ACC112 (cell line): ENCODE data around the gene SGPP1.

Experiments
- H2AFZ ChIP-seq: fragments of 200-600 bp; sonication (generic); one replicate; pipeline ENCODE4 v1.6.0; 2017; ENCODE audit warnings: antibody characterized with exemption, low read length; ENCODE audit not compliant: unreplicated experiment
- H3K27ac ChIP-seq: fragments of 200-600 bp; sonication (generic); 2 replicates; pipeline ENCODE4 v1.5.1; 2014; ENCODE audit warnings: low read depth, mild to moderate bottlenecking, antibody characterized with exemption, low read length, moderate library complexity
- H3K27me3 ChIP-seq: fragments of 200-600 bp; sonication (generic); 2 replicates; pipeline ENCODE4 v1.6.1; 2014; ENCODE audit warnings: mild to moderate bottlenecking, antibody characterized with exemption, low read length, moderate library complexity, mixed read lengths; ENCODE audit not compliant: insufficient read depth
- H3K36me3 ChIP-seq: fragments of 200-600 bp; sonication (generic); 2 replicates; pipeline ENCODE4 v1.6.1; 2016; ENCODE audit warnings: mild to moderate bottlenecking, antibody characterized with exemption, low read length, moderate library complexity, mixed read lengths; ENCODE audit not compliant: insufficient read depth
- H3K4me1 ChIP-seq: fragments of 200-600 bp; sonication (generic); one replicate; pipeline ENCODE4 v1.6.1; 2016; ENCODE audit warnings: low read length, mixed read lengths; ENCODE audit not compliant: insufficient read depth, unreplicated experiment, control insufficient read depth
- H3K4me3 ChIP-seq: fragments of 200-600 bp; sonication (generic); 2 replicates; pipeline ENCODE4 v1.5.1; 2014; ENCODE audit warnings: mild to moderate bottlenecking, low read depth, low read length
- H3K79me2 ChIP-seq: fragments of 200-600 bp; sonication (generic); one replicate; pipeline ENCODE4 v1.6.0; 2016; ENCODE audit warnings: low read length; ENCODE audit not compliant: control insufficient read depth, unreplicated experiment, insufficient read depth

The SGPP1 gene

GRCh38 chr14:63727736-63728728 lies at the start of gene SGPP1:
Gene SGPP1, minus strand, starts transcription at chr14:63728065. Its CDS starts 121 bp downstream, at chr14:63727944.
- no peaks in the 10 kb centered on the region for H3K27me3 ChIP-seq
- peaks cover 14% of the 10 kb centered on the region for H3K4me1 ChIP-seq
- H3K79me2 ChIP-seq, result peaks cover 39% of the 10 kb centered on the region
- H3K4me3 ChIP-seq, result peak within 1 kb of the TSS; percentile 94
- peak within 1 kb of the TSS; percentile 42; the same call in 1 of the 2 replicates for H3K27ac ChIP-seq
- peak within 1 kb of the TSS; percentile 98 for H2AFZ ChIP-seq
- no peaks in the 10 kb centered on the region for H3K36me3 ChIP-seq

GRCh38 chr14:63777024-63777423 lies 49.2 kb upstream of the SGPP1 start:
- no peaks in the 10 kb centered on the region for H3K27me3 ChIP-seq
- no peak overlapping the region for H3K4me3 ChIP-seq
- H2AFZ ChIP-seq, result no peak overlapping the region
- no peaks in the 10 kb centered on the region for H3K36me3 ChIP-seq
- peaks cover 5% of the 10 kb centered on the region for H3K4me1 ChIP-seq
- H3K27ac ChIP-seq, result no peak overlapping the region
- no peaks in the 10 kb centered on the region for H3K79me2 ChIP-seq

- Histone ChIP-seq H3K79me2 (no peaks in the 10 kb centered on the region), H2AFZ (no peak overlapping the region), H3K36me3 (no peaks in the 10 kb centered on the region), H3K4me1 (peaks cover 5% of the 10 kb centered on the region), H3K4me3 (no peak overlapping the region), H3K27me3 (no peaks in the 10 kb centered on the region), H3K27ac (no peak overlapping the region)
These were observed 45.6 kb upstream of the SGPP1 start for GRCh38 chr14:63773504-63773903.

- Histone ChIP-seq H3K4me1 (no peaks in the 10 kb centered on the region), H2AFZ (no peak overlapping the region), H3K79me2 (no peaks in the 10 kb centered on the region), H3K4me3 (no peak overlapping the region), H3K36me3 (no peaks in the 10 kb centered on the region), H3K27ac (no peak overlapping the region), H3K27me3 (no peaks in the 10 kb centered on the region)
These were observed 42.4 kb upstream of the SGPP1 start for GRCh38 chr14:63770187-63770807.

- Histone ChIP-seq H2AFZ (peak overlapping the region; percentile 38), H3K79me2 (no peaks in the 10 kb centered on the region), H3K27ac (no peak overlapping the region), H3K36me3 (no peaks in the 10 kb centered on the region), H3K27me3 (no peaks in the 10 kb centered on the region), H3K4me3 (no peak overlapping the region), H3K4me1 (no peaks in the 10 kb centered on the region)
These were observed 38.7 kb upstream of the SGPP1 start for GRCh38 chr14:63766611-63767010.

GRCh38 chr14:63764620-63765139 lies 36.8 kb upstream of the SGPP1 start:
- no peaks in the 10 kb centered on the region for H3K4me1 ChIP-seq
- H2AFZ ChIP-seq, result no peak overlapping the region
- no peaks in the 10 kb centered on the region for H3K79me2 ChIP-seq
- no peak overlapping the region for H3K4me3 ChIP-seq
- no peak overlapping the region for H3K27ac ChIP-seq
- H3K27me3 ChIP-seq, result no peaks in the 10 kb centered on the region
- no peaks in the 10 kb centered on the region for H3K36me3 ChIP-seq

GRCh38 chr14:63764103-63764502 lies 36.2 kb upstream of the SGPP1 start:
- no peak overlapping the region for H2AFZ ChIP-seq
- H3K4me1 ChIP-seq, result peaks cover 3% of the 10 kb centered on the region
- no peaks in the 10 kb centered on the region for H3K79me2 ChIP-seq
- H3K36me3 ChIP-seq, result no peaks in the 10 kb centered on the region
- no peaks in the 10 kb centered on the region for H3K27me3 ChIP-seq
- H3K27ac ChIP-seq, result no peak overlapping the region
- H3K4me3 ChIP-seq, result no peak overlapping the region

- Histone ChIP-seq H3K36me3 (no peaks in the 10 kb centered on the region), H3K4me3 (no peak overlapping the region), H3K4me1 (peaks cover 3% of the 10 kb centered on the region), H3K27me3 (no peaks in the 10 kb centered on the region), H2AFZ (no peak overlapping the region), H3K27ac (no peak overlapping the region), H3K79me2 (no peaks in the 10 kb centered on the region)
These were observed 33.7 kb upstream of the SGPP1 start for GRCh38 chr14:63761351-63762117.

- Histone ChIP-seq H3K4me1 (peaks cover 3% of the 10 kb centered on the region), H3K4me3 (peak overlapping the region; percentile 63), H3K36me3 (no peaks in the 10 kb centered on the region), H3K27ac (no peak overlapping the region), H3K79me2 (no peaks in the 10 kb centered on the region), H2AFZ (peak overlapping the region; percentile 63), H3K27me3 (no peaks in the 10 kb centered on the region)
These were observed 32.1 kb upstream of the SGPP1 start for GRCh38 chr14:63760014-63760413.

GRCh38 chr14:63759456-63759855 lies 31.6 kb upstream of the SGPP1 start:
- Histone ChIP-seq H2AFZ (peak overlapping the region; percentile 63), H3K4me3 (peak overlapping the region; percentile 63), H3K27ac (no peak overlapping the region), H3K27me3 (no peaks in the 10 kb centered on the region), H3K36me3 (no peaks in the 10 kb centered on the region), H3K4me1 (peaks cover 3% of the 10 kb centered on the region), H3K79me2 (no peaks in the 10 kb centered on the region)
